ENCODE results near the gene ACBD4.

ACBD4 gene

DNA sequence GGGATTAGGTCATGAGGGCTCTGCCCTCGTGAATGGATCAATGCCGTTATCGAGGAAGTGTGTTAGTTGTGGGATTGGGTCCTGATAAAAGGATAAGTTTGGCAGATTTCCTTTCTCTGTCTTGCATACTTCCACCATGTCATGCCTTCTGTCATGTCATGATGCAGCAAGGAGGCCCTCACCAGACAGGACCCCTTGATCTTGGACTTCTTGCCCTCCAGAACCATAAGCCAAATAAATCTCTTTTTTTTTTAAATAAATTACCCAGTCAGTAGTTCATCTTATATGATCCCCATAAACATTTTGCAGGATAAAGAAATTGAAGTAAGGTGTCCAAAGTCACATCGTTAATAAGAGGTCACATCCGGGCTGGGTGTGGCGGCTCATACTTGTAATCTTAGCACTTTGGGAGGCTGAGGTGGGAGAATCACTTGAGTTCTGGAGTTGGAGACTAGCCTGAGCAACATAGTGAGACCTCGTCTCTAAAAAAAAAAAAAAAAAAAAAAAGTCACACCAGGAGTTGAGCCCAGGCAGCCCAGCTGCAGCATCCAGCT, 51.4 kb downstream of the ACBD4 start:
- DNase-seq (ENCODE audit: low read depth): no peak
- H3K4me3 ChIP-seq (ENCODE audit: control insufficient read depth, low read depth, low read length): no peak overlapping the region
- TF ChIP-seq, protein P1, sequence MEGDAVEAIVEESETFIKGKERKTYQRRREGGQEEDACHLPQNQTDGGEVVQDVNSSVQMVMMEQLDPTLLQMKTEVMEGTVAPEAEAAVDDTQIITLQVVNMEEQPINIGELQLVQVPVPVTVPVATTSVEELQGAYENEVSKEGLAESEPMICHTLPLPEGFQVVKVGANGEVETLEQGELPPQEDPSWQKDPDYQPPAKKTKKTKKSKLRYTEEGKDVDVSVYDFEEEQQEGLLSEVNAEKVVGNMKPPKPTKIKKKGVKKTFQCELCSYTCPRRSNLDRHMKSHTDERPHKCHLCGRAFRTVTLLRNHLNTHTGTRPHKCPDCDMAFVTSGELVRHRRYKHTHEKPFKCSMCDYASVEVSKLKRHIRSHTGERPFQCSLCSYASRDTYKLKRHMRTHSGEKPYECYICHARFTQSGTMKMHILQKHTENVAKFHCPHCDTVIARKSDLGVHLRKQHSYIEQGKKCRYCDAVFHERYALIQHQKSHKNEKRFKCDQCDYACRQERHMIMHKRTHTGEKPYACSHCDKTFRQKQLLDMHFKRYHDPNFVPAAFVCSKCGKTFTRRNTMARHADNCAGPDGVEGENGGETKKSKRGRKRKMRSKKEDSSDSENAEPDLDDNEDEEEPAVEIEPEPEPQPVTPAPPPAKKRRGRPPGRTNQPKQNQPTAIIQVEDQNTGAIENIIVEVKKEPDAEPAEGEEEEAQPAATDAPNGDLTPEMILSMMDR (IDR thresholded peaks at IDR 0.05; ENCODE audit: control insufficient read depth, insufficient read depth, low read depth, low read length, missing control alignments): no peak

DNA sequence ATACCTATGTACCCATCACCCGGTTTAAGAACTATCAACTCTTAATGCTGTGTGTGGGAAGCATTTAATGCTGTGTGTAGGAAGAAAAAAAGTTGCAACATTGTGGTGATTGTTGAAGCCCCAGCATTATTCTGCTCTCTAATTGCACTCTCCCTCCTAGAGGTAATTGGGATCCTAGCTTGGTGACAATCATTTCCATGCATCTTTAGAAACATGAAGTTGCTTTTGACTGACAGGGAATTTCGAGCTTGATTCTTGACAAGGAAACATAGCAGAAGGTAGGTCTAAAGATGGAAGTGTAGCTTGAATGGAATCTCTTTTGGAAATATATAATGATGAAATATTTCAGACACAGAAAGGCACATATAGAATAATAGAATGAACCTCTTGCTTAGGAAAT, 53.5 kb downstream of the ACBD4 start:
- TF ChIP-seq, protein P1 (IDR thresholded peaks at IDR 0.05; ENCODE audit: control insufficient read depth, insufficient read depth, low read depth, low read length, missing control alignments): no peak
- H3K4me3 ChIP-seq (ENCODE audit: control insufficient read depth, low read depth, low read length): no peak overlapping the region
- DNase-seq (ENCODE audit: low read depth): no peak

GRCh38 chr17:45190503-45191255, 55.2 kb downstream of the ACBD4 start:
- DNase-seq (ENCODE audit: low read depth): no peak
- TF ChIP-seq, protein P1 (IDR thresholded peaks at IDR 0.05; ENCODE audit: control insufficient read depth, insufficient read depth, low read depth, low read length, missing control alignments): no peak
- no peak overlapping the region for H3K4me3 ChIP-seq (ENCODE audit: control insufficient read depth, low read depth, low read length)
